ENCODE measurements around the gene MMEL1.

Gene MMEL1

GRCh38 chr1:2561898-2562895 is 70.6 kb downstream of the MMEL1 start:
- no peak for DNase-seq (ENCODE audit: low read depth in 2 of 2)
- TF ChIP-seq CTCF (IDR thresholded peaks at IDR 0.05; ENCODE audit: low read depth, low read length), result peak; percentile 57
- no peak overlapping the region for H3K4me3 ChIP-seq (replicated peaks in 1 of 2; ENCODE audit: low read depth in 2 of 2, low read length in 2 of 2)

DNA sequence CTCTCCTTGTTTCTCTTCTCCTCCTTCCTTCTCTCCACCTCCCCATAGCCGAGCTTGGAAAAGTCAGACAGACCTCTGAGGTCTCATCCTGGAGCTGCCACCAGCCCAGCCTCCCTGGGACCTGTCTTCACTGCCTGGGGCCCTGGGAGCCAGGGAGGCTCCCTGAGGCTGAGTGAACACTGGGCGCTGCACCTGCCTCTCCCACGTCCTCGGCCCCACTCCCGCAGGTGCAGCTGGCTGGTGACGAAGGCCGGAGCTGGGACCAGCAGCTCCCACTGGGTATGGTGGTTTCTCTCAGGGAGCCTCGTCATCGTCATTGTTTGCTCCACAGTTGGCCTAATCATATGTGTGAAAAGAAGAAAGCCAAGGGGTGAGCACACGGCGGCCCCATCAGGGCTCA is 71.4 kb downstream of the MMEL1 start:
- H3K4me3 ChIP-seq (replicated peaks in 1 of 2; ENCODE audit: low read depth in 2 of 2, low read length in 2 of 2), result no peak overlapping the region
- no peak for DNase-seq (ENCODE audit: low read depth in 2 of 2)
- TF ChIP-seq CTCF (IDR thresholded peaks at IDR 0.05; ENCODE audit: low read depth, low read length), result no peak

DNA sequence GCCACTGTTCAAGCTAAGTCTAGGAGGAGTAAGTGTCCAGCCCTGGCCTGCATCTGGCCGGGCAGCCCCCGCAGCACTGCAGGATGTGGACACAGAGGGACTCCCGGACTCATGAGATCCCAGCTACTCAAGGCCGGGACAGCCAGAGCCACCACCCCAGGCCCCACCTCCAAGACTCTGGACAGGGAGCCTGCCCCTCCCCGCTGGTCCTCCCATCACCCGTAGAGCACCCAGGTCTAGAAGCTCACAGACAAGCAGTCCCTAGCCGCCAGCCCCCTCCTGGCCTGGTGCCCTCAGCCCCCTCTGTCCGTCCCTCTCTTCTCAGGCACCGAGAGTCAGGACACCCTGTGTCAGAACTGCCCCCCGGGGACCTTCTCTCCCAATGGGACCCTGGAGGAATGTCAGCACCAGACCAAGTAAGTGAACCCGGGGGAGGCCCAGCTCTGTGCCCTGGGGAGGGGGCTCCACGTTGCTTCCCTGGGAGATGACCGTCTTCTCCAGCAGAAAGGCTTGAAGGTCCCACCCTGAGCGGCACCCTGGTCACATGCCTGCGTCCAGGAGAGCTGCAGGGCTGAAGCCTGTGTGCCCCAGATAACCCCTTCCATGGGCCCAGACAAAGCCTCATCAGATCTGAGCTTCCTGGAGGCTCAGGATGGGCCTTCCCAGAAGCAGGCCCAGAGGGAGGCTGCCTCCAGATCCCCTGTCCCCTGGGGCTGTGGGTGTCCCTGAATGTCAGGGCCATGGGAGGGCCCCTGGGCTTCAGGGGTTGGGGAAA is 72.3 kb downstream of the MMEL1 start:
- TF ChIP-seq CTCF (IDR thresholded peaks at IDR 0.05; ENCODE audit: low read depth, low read length), result no peak
- no peak overlapping the region for H3K4me3 ChIP-seq (replicated peaks in 1 of 2; ENCODE audit: low read depth in 2 of 2, low read length in 2 of 2)
- no peak for DNase-seq (ENCODE audit: low read depth in 2 of 2)

DNA sequence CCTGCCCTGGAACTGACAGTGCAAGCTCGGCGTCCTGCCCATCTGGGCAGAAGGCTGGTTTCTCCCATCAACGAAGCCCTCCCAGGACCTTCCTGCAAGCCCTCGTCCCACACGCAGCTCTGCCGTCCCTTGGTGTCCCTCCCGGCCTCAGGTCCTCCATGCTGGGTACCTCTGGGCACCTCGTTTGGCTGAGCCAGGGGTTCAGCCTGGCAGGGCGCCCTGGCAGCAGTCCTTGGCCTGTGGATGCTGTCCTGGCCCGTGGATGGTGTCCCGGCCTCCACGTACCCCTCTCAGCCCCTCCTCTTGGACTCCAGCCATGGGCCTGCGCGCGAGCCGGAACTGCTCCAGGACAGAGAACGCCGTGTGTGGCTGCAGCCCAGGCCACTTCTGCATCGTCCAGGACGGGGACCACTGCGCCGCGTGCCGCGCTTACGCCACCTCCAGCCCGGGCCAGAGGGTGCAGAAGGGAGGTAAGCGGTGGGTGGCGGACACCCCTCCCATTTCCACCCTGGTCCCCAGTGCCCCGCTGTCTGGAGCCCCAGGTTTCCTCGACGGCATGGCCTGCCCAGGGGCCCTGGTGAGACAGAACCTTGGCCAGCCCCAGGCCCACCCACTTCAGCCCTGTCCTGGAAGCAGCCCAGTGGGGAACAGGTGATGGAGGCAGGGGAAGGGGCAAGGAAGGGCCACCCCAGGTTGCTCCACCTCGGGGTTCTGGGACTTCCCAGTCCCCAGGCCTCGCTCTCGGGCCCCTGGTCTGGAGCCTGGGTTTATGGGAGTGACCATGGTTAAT is 73.1 kb downstream of the MMEL1 start:
- no peak for TF ChIP-seq CTCF (IDR thresholded peaks at IDR 0.05; ENCODE audit: low read depth, low read length)
- H3K4me3 ChIP-seq (replicated peaks in 1 of 2; ENCODE audit: low read depth in 2 of 2, low read length in 2 of 2), result no peak overlapping the region
- DNase-seq (ENCODE audit: low read depth in 2 of 2), result no peak

- no peak overlapping the region for H3K4me3 ChIP-seq (replicated peaks in 1 of 2; ENCODE audit: low read depth in 2 of 2, low read length in 2 of 2)
Observed at GRCh38 chr1:2558861-2559260, 74.0 kb downstream of the MMEL1 start.

More at GRCh38 chr1:2558861-2559260, 74.0 kb downstream of the MMEL1 start:
- no peak for TF ChIP-seq CTCF (IDR thresholded peaks at IDR 0.05; ENCODE audit: low read depth, low read length)
- DNase-seq (ENCODE audit: low read depth in 2 of 2), result no peak
